Measurements from ENCODE around the gene C3orf33.

C3orf33 gene

DNA sequence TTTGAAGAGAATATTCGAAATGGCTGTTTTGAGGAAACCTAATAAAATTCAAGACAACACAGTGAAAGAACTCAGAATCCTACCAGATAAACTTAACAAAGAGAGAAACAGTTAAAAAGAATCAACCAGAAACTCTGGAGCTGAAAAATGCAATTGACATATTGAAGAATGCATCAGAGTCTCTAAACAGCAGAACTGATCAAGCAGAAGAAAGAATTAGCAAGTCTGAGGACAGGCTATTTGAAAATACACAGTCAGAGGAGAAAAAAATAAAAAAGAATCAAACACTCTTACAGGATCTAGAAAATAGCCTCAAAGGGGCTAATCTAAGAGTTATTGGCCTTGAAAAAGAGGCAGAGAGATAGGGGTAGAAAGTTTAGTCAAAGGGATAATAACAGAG is 13.5 kb downstream of the C3orf33 start:
- H3K79me1 ChIP-seq (ENCODE audit: low read length): no peaks in the 10 kb centered on the region
- H3K79me2 ChIP-seq (ENCODE audit: control insufficient read depth, insufficient read depth, low read length): no peaks in the 10 kb centered on the region
- H3K4me2 ChIP-seq (ENCODE audit: low read length): no peak overlapping the region
- DNase-seq: no peak
- no peak overlapping the region for H2BK15ac ChIP-seq (replicated peaks; ENCODE audit: low read depth)
- H3K27me3 ChIP-seq (ENCODE audit: insufficient read depth, low read length, poor library complexity): no peaks in the 10 kb centered on the region
- no peak overlapping the region for H3K4me3 ChIP-seq (ENCODE audit: low read length)
- H3K18ac ChIP-seq (ENCODE audit: low read length): no peak overlapping the region
- H2AK5ac ChIP-seq (ENCODE audit: low read length): no peak overlapping the region
- no peak overlapping the region for H4K8ac ChIP-seq (ENCODE audit: low read depth, low read length)
- no peak overlapping the region for H4K5ac ChIP-seq (ENCODE audit: low read length)
- no peak overlapping the region for H2BK120ac ChIP-seq (ENCODE audit: low read depth, low read length)
- H3K23ac ChIP-seq (ENCODE audit: low read length): no peak overlapping the region
- H3K9ac ChIP-seq (ENCODE audit: low read length): no peak overlapping the region
- no CpG with 5 or more reads among the region's 1 CpG for WGBS (ENCODE audit: extremely low coverage, insufficient coverage, low lambda C conversion rate)
- no peak overlapping the region for H3K56ac ChIP-seq (ENCODE audit: low read length)
- H3K4me1 ChIP-seq (ENCODE audit: control insufficient read depth, low read depth, low read length): no peaks in the 10 kb centered on the region
- no peaks in the 10 kb centered on the region for H3K36me3 ChIP-seq (ENCODE audit: control insufficient read depth, insufficient read depth, low read length)
- H3K27ac ChIP-seq (ENCODE audit: low read depth, low read length): no peak overlapping the region
- no peak overlapping the region for H3K4ac ChIP-seq (ENCODE audit: low read depth, low read length)
- H2BK5ac ChIP-seq (ENCODE audit: low read length): no peak overlapping the region

DNA sequence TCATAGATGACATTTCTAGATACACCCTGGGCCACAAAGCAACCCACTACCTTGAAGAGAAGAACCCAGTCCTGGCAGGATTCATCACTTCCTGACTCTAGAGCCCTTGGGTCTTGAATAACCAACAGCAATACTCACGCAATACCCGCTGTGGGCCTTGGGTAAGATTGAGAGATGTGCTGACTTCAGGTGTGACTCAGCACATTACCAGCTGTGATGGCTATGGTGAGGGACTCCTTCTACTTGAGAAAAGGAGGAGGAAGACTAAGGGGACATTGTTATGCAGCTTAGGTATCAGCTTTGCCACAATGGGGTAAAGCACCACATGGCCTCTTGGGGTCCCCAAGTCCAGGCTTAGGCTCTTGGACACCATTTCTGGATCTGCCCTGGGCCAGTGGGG is 14.9 kb downstream of the C3orf33 start:
- Histone ChIP-seq H3K23ac (ENCODE audit: low read length) (no peak overlapping the region), H3K27me3 (ENCODE audit: insufficient read depth, low read length, poor library complexity) (no peaks in the 10 kb centered on the region), H2BK120ac (ENCODE audit: low read depth, low read length) (no peak overlapping the region), H3K36me3 (ENCODE audit: control insufficient read depth, insufficient read depth, low read length) (no peaks in the 10 kb centered on the region), H2BK15ac (replicated peaks; ENCODE audit: low read depth) (no peak overlapping the region), H3K79me1 (ENCODE audit: low read length) (no peaks in the 10 kb centered on the region), H2AK5ac (ENCODE audit: low read length) (no peak overlapping the region), H4K8ac (ENCODE audit: low read depth, low read length) (no peak overlapping the region), H3K18ac (ENCODE audit: low read length) (no peak overlapping the region), H3K56ac (ENCODE audit: low read length) (peak overlapping the region; percentile 1), H3K4ac (ENCODE audit: low read depth, low read length) (no peak overlapping the region), H3K27ac (ENCODE audit: low read depth, low read length) (no peak overlapping the region), H2BK5ac (ENCODE audit: low read length) (no peak overlapping the region), H3K4me3 (ENCODE audit: low read length) (no peak overlapping the region), H3K9ac (ENCODE audit: low read length) (no peak overlapping the region), H3K4me2 (ENCODE audit: low read length) (no peak overlapping the region), H4K5ac (ENCODE audit: low read length) (no peak overlapping the region), H3K4me1 (ENCODE audit: control insufficient read depth, low read depth, low read length) (no peaks in the 10 kb centered on the region), H3K79me2 (ENCODE audit: control insufficient read depth, insufficient read depth, low read length) (no peaks in the 10 kb centered on the region)
- DNase-seq: peak; percentile 60
- no CpG with 5 or more reads among the region's 2 CpGs for WGBS (ENCODE audit: extremely low coverage, insufficient coverage, low lambda C conversion rate)

DNA sequence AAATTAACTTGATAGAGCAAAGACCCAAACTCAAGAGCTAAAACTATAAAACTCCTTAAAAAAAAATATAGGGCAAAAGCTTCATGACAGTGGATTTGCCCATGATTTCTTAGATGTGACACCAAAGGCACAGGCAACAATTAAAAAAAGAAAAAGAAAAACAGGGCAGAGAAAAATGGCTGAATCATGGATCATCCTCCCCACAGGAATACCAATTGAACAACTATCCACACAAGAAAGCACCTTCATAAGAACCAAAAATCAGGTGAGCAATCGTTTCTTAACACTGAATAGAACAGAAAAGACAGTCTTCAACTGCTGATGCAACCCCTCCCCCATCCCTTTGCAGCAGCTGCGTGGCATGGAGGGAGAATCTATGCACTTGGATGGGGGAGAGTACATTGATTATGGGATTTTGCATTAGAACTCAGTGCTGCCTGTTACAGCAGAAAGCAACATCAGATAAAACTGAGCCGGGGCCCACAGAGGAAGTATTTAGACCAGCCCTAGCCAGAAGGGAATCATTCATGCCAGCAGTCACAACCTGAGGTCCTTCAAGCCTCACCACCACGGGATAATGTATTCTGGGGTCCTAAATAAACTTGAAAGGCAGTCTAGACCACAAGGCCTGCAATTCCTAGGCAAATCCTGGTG is 15.7 kb downstream of the C3orf33 start:
- no peak overlapping the region for H3K18ac ChIP-seq (ENCODE audit: low read length)
- WGBS (ENCODE audit: extremely low coverage, insufficient coverage, low lambda C conversion rate): no CpG with 5 or more reads among the region's 4 CpGs
- H3K27me3 ChIP-seq (ENCODE audit: insufficient read depth, low read length, poor library complexity): no peaks in the 10 kb centered on the region
- no peak overlapping the region for H4K5ac ChIP-seq (ENCODE audit: low read length)
- H3K9ac ChIP-seq (ENCODE audit: low read length): no peak overlapping the region
- no peak overlapping the region for H3K27ac ChIP-seq (ENCODE audit: low read depth, low read length)
- H2BK5ac ChIP-seq (ENCODE audit: low read length): no peak overlapping the region
- no peak overlapping the region for H3K4me2 ChIP-seq (ENCODE audit: low read length)
- H2AK5ac ChIP-seq (ENCODE audit: low read length): no peak overlapping the region
- H3K4ac ChIP-seq (ENCODE audit: low read depth, low read length): no peak overlapping the region
- no peak overlapping the region for H3K56ac ChIP-seq (ENCODE audit: low read length)
- no peak overlapping the region for H3K23ac ChIP-seq (ENCODE audit: low read length)
- no peak overlapping the region for H3K4me3 ChIP-seq (ENCODE audit: low read length)
- H3K4me1 ChIP-seq (ENCODE audit: control insufficient read depth, low read depth, low read length): no peaks in the 10 kb centered on the region
- H3K36me3 ChIP-seq (ENCODE audit: control insufficient read depth, insufficient read depth, low read length): no peaks in the 10 kb centered on the region
- H4K8ac ChIP-seq (ENCODE audit: low read depth, low read length): no peak overlapping the region
- no peaks in the 10 kb centered on the region for H3K79me2 ChIP-seq (ENCODE audit: control insufficient read depth, insufficient read depth, low read length)
- H3K79me1 ChIP-seq (ENCODE audit: low read length): no peaks in the 10 kb centered on the region
- DNase-seq: peak; percentile 9
- no peak overlapping the region for H2BK120ac ChIP-seq (ENCODE audit: low read depth, low read length)
- H2BK15ac ChIP-seq (replicated peaks; ENCODE audit: low read depth): no peak overlapping the region

- no peaks in the 10 kb centered on the region for H3K36me3 ChIP-seq (ENCODE audit: control insufficient read depth, insufficient read depth, low read length)
- DNase-seq: no peak
Observed at GRCh38 chr3:155785662-155786295, 20.3 kb downstream of the C3orf33 start.

DNA sequence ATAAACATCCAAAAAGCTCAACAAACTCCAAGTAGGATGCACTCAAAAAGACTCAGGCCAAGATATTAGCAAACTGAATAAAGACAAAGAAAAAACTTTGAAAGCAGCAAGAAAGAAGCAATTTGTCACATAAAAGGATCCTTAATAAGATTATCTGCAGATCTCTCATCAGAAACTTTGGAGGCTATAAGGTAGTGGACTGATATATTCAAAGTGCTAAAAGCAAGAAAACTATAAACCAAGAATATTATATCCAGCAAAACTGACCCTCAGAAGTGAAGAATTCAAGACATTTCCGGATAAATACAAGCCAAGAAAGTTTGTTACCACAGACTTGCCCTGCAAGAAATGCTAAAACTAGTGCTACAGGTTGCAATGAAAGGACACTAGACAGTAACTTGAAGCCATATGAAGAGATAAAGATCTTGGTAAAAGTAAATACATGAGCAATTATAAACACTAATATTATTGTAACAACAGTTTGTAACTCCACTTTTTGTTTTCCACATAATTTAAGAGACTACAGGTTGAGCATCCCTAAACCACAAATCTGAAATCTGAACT is 23.6 kb downstream of the C3orf33 start:
- Histone ChIP-seq H2AK5ac (ENCODE audit: low read length) (no peak overlapping the region), H3K9ac (ENCODE audit: low read length) (no peak overlapping the region), H3K23ac (ENCODE audit: low read length) (no peak overlapping the region), H3K18ac (ENCODE audit: low read length) (no peak overlapping the region), H3K4me3 (ENCODE audit: low read length) (no peak overlapping the region), H3K79me1 (ENCODE audit: low read length) (no peaks in the 10 kb centered on the region), H3K79me2 (ENCODE audit: control insufficient read depth, insufficient read depth, low read length) (no peaks in the 10 kb centered on the region), H2BK5ac (ENCODE audit: low read length) (no peak overlapping the region), H4K5ac (ENCODE audit: low read length) (no peak overlapping the region), H3K27ac (ENCODE audit: low read depth, low read length) (no peak overlapping the region), H3K4me1 (ENCODE audit: control insufficient read depth, low read depth, low read length) (no peaks in the 10 kb centered on the region), H3K36me3 (ENCODE audit: control insufficient read depth, insufficient read depth, low read length) (no peaks in the 10 kb centered on the region), H3K27me3 (ENCODE audit: insufficient read depth, low read length, poor library complexity) (no peaks in the 10 kb centered on the region), H3K4me2 (ENCODE audit: low read length) (no peak overlapping the region), H3K56ac (ENCODE audit: low read length) (no peak overlapping the region), H4K8ac (ENCODE audit: low read depth, low read length) (no peak overlapping the region), H2BK120ac (ENCODE audit: low read depth, low read length) (no peak overlapping the region), H2BK15ac (replicated peaks; ENCODE audit: low read depth) (no peak overlapping the region), H3K4ac (ENCODE audit: low read depth, low read length) (no peak overlapping the region)
- no peak for DNase-seq
- WGBS (ENCODE audit: extremely low coverage, insufficient coverage, low lambda C conversion rate): no CpG with 5 or more reads among the region's 1 CpG

More at GRCh38 chr3:155785662-155786295, 20.3 kb downstream of the C3orf33 start:
- Histone ChIP-seq H3K56ac (ENCODE audit: low read length) (no peak overlapping the region), H3K4me2 (ENCODE audit: low read length) (no peak overlapping the region), H4K8ac (ENCODE audit: low read depth, low read length) (no peak overlapping the region), H3K9ac (ENCODE audit: low read length) (no peak overlapping the region), H2AK5ac (ENCODE audit: low read length) (no peak overlapping the region), H2BK5ac (ENCODE audit: low read length) (no peak overlapping the region), H3K79me2 (ENCODE audit: control insufficient read depth, insufficient read depth, low read length) (no peaks in the 10 kb centered on the region), H3K27ac (ENCODE audit: low read depth, low read length) (no peak overlapping the region), H2BK120ac (ENCODE audit: low read depth, low read length) (no peak overlapping the region), H3K4me1 (ENCODE audit: control insufficient read depth, low read depth, low read length) (no peaks in the 10 kb centered on the region), H3K18ac (ENCODE audit: low read length) (no peak overlapping the region), H3K4me3 (ENCODE audit: low read length) (no peak overlapping the region), H3K4ac (ENCODE audit: low read depth, low read length) (no peak overlapping the region), H2BK15ac (replicated peaks; ENCODE audit: low read depth) (no peak overlapping the region), H3K27me3 (ENCODE audit: insufficient read depth, low read length, poor library complexity) (no peaks in the 10 kb centered on the region), H3K79me1 (ENCODE audit: low read length) (no peaks in the 10 kb centered on the region), H3K23ac (ENCODE audit: low read length) (no peak overlapping the region), H4K5ac (ENCODE audit: low read length) (no peak overlapping the region)

DNA sequence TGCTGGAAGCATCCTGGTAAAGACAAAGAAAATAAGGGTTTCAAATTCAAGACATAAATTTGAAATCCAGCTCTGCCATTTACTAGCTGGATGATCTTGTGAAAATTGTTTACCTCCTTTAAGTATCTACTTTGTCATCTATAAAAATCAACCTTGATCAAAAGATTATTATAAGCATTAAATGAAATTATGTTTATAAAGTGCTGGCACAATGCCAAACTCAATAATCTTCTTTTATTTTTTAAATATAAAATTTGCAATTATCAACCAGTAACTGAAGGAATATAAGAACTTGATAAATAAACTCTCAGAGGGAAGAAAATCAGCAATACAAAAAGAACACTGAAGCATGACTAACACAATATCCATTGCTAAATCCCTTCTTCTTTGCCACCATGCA is 25.8 kb downstream of the C3orf33 start:
- Histone ChIP-seq H2AK5ac (ENCODE audit: low read length) (no peak overlapping the region), H3K79me1 (ENCODE audit: low read length) (no peaks in the 10 kb centered on the region), H3K4me3 (ENCODE audit: low read length) (no peak overlapping the region), H4K8ac (ENCODE audit: low read depth, low read length) (no peak overlapping the region), H3K18ac (ENCODE audit: low read length) (no peak overlapping the region), H3K4me2 (ENCODE audit: low read length) (no peak overlapping the region), H3K36me3 (ENCODE audit: control insufficient read depth, insufficient read depth, low read length) (no peaks in the 10 kb centered on the region), H4K5ac (ENCODE audit: low read length) (no peak overlapping the region), H3K27me3 (ENCODE audit: insufficient read depth, low read length, poor library complexity) (no peaks in the 10 kb centered on the region), H3K9ac (ENCODE audit: low read length) (no peak overlapping the region), H3K23ac (ENCODE audit: low read length) (no peak overlapping the region), H2BK5ac (ENCODE audit: low read length) (no peak overlapping the region), H3K4me1 (ENCODE audit: control insufficient read depth, low read depth, low read length) (no peaks in the 10 kb centered on the region), H3K4ac (ENCODE audit: low read depth, low read length) (no peak overlapping the region), H3K56ac (ENCODE audit: low read length) (no peak overlapping the region), H2BK15ac (replicated peaks; ENCODE audit: low read depth) (no peak overlapping the region), H3K79me2 (ENCODE audit: control insufficient read depth, insufficient read depth, low read length) (no peaks in the 10 kb centered on the region), H2BK120ac (ENCODE audit: low read depth, low read length) (no peak overlapping the region), H3K27ac (ENCODE audit: low read depth, low read length) (no peak overlapping the region)
- no peak for DNase-seq
